K562 (cell line): Measurements from ENCODE around the gene CALML4. TPM values are rescaled to one million over a fixed set of nuclear protein-coding genes. Genes with fewer than 3 reads are reported as not detected.
"Not testable (repeated sequence)": the region's sequence is repeated elsewhere in the genome, so short reads cannot be mapped to it uniquely, and the experiment has no call there.

Experiments
- ATAC-seq: fragments of 200-7000 bp; cut with Tn5 transposase; 3 replicates; pipeline ENCODE4 v1.9.1; 2020; ENCODE audit warnings: moderate library complexity
- BruUV-seq: library from RNA; stranded (reverse); fragments of 400-500 nt; replicated peaks from 2 replicates; lab custom pipeline; 2021; lab: Mats Ljungman, UMichigan
- CTCF ChIA-PET: fragments of 300-600 bp; formaldehyde crosslinking; extraction: SDS; loops from one replicate; lab custom pipeline; 2021; ENCODE audit warnings: low intra/inter-chr PET ratio; lab: Yijun Ruan, JAX
- POLR2A ChIA-PET: fragments of 300-600, 350-650 bp; sonication (Branson Sonifier 250); formaldehyde crosslinking; extraction: SDS; loops from one replicate; lab custom pipeline; 2021; ENCODE audit warnings: antibody characterized with exemption, inconsistent platforms; lab: Yijun Ruan, JAX
- DNase-seq, 4 experiments: peaks; one replicate each; pipeline versions ENCODE4 v3.0.0 to v3.0.0-alpha.2; 2011 to 2018; ENCODE audit warnings: low spot score in 3 of 4, mixed read lengths in 3 of 4; ENCODE audit errors: extremely low read depth in 1 of 4
- FAIRE-seq: peaks from 2 replicates; lab custom pipeline; 2011; peaks lifted over from hg19 to GRCh38; lab: Jason Lieb, UNC
- H2AFZ ChIP-seq: 2 replicates; pipeline ENCODE4 v1.6.0; 2011; ENCODE audit warnings: low read depth, low read length, control low read depth, inconsistent platforms
- H3K27ac ChIP-seq: fragments of 200-600 bp; 3 replicates; pipeline ENCODE4 v1.8.0; 2011; ENCODE audit warnings: low read depth, mild to moderate bottlenecking, control low read depth, inconsistent platforms, low read length, moderate library complexity, mixed read lengths; ENCODE audit errors: extremely low read depth
- H3K27me3 ChIP-seq, 2 experiments: fragments of 300-600 bp in 1 of 2; 2 replicates in 1 of 2; 3 replicates in 1 of 2; pipeline versions ENCODE4 v1.6.0 to v1.8.0; 2011; ENCODE audit warnings: inconsistent platforms in 2 of 2, low read length in 2 of 2, mild to moderate bottlenecking in 1 of 2, mixed read lengths in 1 of 2, moderate library complexity in 1 of 2; ENCODE audit not compliant: control insufficient read depth in 2 of 2, insufficient read depth in 2 of 2
- H3K36me3 ChIP-seq: fragments of 300-600 bp; 3 replicates; pipeline ENCODE4 v1.8.0; 2011; ENCODE audit warnings: mild to moderate bottlenecking, low read length, inconsistent platforms; ENCODE audit not compliant: control insufficient read depth, insufficient read depth
- H3K4me1 ChIP-seq, 2 experiments: fragments of 200-600 bp in 1 of 2; replicated peaks in 1 of 2; 2 replicates in 1 of 2; 3 replicates in 1 of 2; pipeline versions ENCODE4 v1.5.1 to v1.8.0; 2011; ENCODE audit warnings: inconsistent platforms in 2 of 2, low read length in 2 of 2, mild to moderate bottlenecking in 1 of 2, mixed read lengths in 1 of 2, moderate library complexity in 1 of 2; ENCODE audit not compliant: control insufficient read depth in 2 of 2, insufficient read depth in 2 of 2
- H3K4me2 ChIP-seq: 2 replicates; pipeline ENCODE4 v1.6.1; 2011; ENCODE audit warnings: low read length, control low read depth, inconsistent platforms, mixed read lengths; ENCODE audit not compliant: insufficient read depth
- H3K4me3 ChIP-seq: fragments of 200-600 bp; sonication (generic), shearing (Covaris generic); 2 replicates; pipeline ENCODE4 v1.5.1; 2016; ENCODE audit warnings: control low read depth, inconsistent platforms
- H3K79me2 ChIP-seq: fragments of 200-600 bp; 3 replicates; pipeline ENCODE4 v1.8.0; 2011; ENCODE audit warnings: low read length, inconsistent platforms; ENCODE audit not compliant: control insufficient read depth, insufficient read depth
- H3K9ac ChIP-seq, 2 experiments: 2 replicates each; pipeline versions ENCODE4 v1.6.0 to v1.6.1; 2011; ENCODE audit warnings: low read depth in 2 of 2, low read length in 2 of 2, control low read depth in 1 of 2, inconsistent platforms in 1 of 2, mild to moderate bottlenecking in 1 of 2, mixed read lengths in 1 of 2; ENCODE audit not compliant: insufficient read depth in 1 of 2
- H3K9me1 ChIP-seq: one replicate; pipeline ENCODE4 v1.6.0; 2011; ENCODE audit warnings: inconsistent platforms, mild to moderate bottlenecking, low read length, moderate library complexity; ENCODE audit not compliant: control insufficient read depth, insufficient read depth
- H3K9me3 ChIP-seq: replicated peaks from 2 replicates; pipeline ENCODE4 v1.5.1; 2011; ENCODE audit warnings: low read depth, low read length, inconsistent platforms; ENCODE audit not compliant: control insufficient read depth, insufficient read depth
- H4K20me1 ChIP-seq: replicated peaks from 2 replicates; pipeline ENCODE4 v1.6.1; 2011; ENCODE audit warnings: low read length, inconsistent platforms, mixed read lengths; ENCODE audit not compliant: control insufficient read depth, insufficient read depth
- BCOR ChIP-seq: fragments of 450-650 bp; IDR thresholded peaks from 2 replicates; pipeline ENCODE4 v1.6.1; 2016
- C11orf30 ChIP-seq: fragments of 450-650 bp; IDR thresholded peaks from 2 replicates; pipeline ENCODE4 v1.6.1; 2016; ENCODE audit warnings: low read depth, mild to moderate bottlenecking
- ELF2 ChIP-seq: fragments of 250-450 bp; sonication (Bioruptor Pico); IDR thresholded peaks from 2 replicates; pipeline ENCODE4 v1.5.0; 2021; ENCODE audit warnings: mild to moderate bottlenecking
- FUS ChIP-seq: fragments of 200-400 bp; formaldehyde crosslinking; optimal IDR thresholded peaks from 2 replicates; pipeline ENCODE3; 2017; ENCODE audit warnings: low read depth, low read length
- HDAC6 ChIP-seq: IDR thresholded peaks from 2 replicates; pipeline ENCODE4 v1.6.1; 2012; ENCODE audit warnings: low read depth, mild to moderate bottlenecking, control low read depth, inconsistent platforms, low read length, moderate library complexity
- HMGN3 ChIP-seq: IDR thresholded peaks from 2 replicates; pipeline ENCODE4 v1.6.1; 2011; ENCODE audit warnings: borderline replicate concordance, low read depth, mild to moderate bottlenecking, mixed read lengths, low read length; ENCODE audit not compliant: insufficient read length; ENCODE audit errors: extremely low read depth
- IFI16 ChIP-seq: fragments of 250-450 bp; sonication (Bioruptor Pico); IDR thresholded peaks from 2 replicates; pipeline ENCODE4 v2.1.2; 2022; ENCODE audit warnings: mild to moderate bottlenecking, inconsistent platforms
- KHSRP ChIP-seq: fragments of 450-650 bp; IDR thresholded peaks from 2 replicates; pipeline ENCODE4 v1.6.1; 2017
- MAFF ChIP-seq: IDR thresholded peaks from 2 replicates; pipeline ENCODE4 v1.6.1; 2012; ENCODE audit warnings: low read length, improper control_type of control experiment
- MAFG ChIP-seq: fragments of 450-650 bp; conservative IDR thresholded peaks from 2 replicates; pipeline ENCODE4 v1.6.1; 2016; ENCODE audit warnings: missing genetic modification characterization, missing compliant biosample characterization
- MAFK ChIP-seq: IDR thresholded peaks from 2 replicates; pipeline ENCODE4 v1.6.1; 2011; ENCODE audit warnings: low read length, improper control_type of control experiment
- MCM3 ChIP-seq: fragments of 450-650 bp; IDR thresholded peaks from 2 replicates; pipeline ENCODE4 v1.6.1; 2016
- MECOM ChIP-seq: fragments of 250-450 bp; sonication (Bioruptor Pico); IDR thresholded peaks from 2 replicates; pipeline ENCODE4 v1.8.0; 2022; ENCODE audit warnings: inconsistent platforms
- NBN ChIP-seq: fragments of 450-650 bp; IDR thresholded peaks from 2 replicates; pipeline ENCODE4 v1.6.1; 2016; ENCODE audit warnings: low read depth, mild to moderate bottlenecking
- NONO ChIP-seq, 2 experiments: fragments of 200-400 bp in 1 of 2; fragments of 450-650 bp in 1 of 2; formaldehyde crosslinking in 1 of 2; IDR thresholded peaks; 2 replicates each; pipeline ENCODE4 v1.6.1; 2017; ENCODE audit warnings: low read depth in 2 of 2, mild to moderate bottlenecking in 2 of 2, moderate library complexity in 2 of 2, low read length in 1 of 2
- RBM25 ChIP-seq: fragments of 200-400 bp; formaldehyde crosslinking; IDR thresholded peaks from 2 replicates; pipeline ENCODE4 v1.6.1; 2018; ENCODE audit warnings: low read length, low read depth, moderate library complexity; ENCODE audit not compliant: severe bottlenecking
- STAG1 ChIP-seq: sonication (generic); formaldehyde crosslinking; IDR thresholded peaks from 2 replicates; pipeline ENCODE4 v1.5.0; 2020; ENCODE audit warnings: missing genetic modification reagents, borderline replicate concordance
- TCF15 ChIP-seq: fragments of 250-450 bp; sonication (Bioruptor Pico); IDR thresholded peaks from 2 replicates; pipeline ENCODE4 v1.8.0; 2022; ENCODE audit warnings: moderate library complexity, mild to moderate bottlenecking, inconsistent platforms
- ZNF232 ChIP-seq: sonication (generic); formaldehyde crosslinking; IDR thresholded peaks from 2 replicates; pipeline ENCODE4 v1.8.0; 2022; ENCODE audit warnings: mild to moderate bottlenecking, missing genetic modification reagents
- ZNF316 ChIP-seq: fragments of 450-650 bp; IDR thresholded peaks from 2 replicates; pipeline ENCODE4 v1.6.1; 2016
- ZNF41 ChIP-seq: fragments of 250-450 bp; sonication (Bioruptor Pico); conservative IDR thresholded peaks from 2 replicates; pipeline ENCODE4 v1.4.0; 2020; ENCODE audit warnings: mild to moderate bottlenecking
- ZNF75A ChIP-seq: fragments of 450-650 bp; formaldehyde crosslinking; IDR thresholded peaks from 2 replicates; pipeline ENCODE4 v1.4.0; 2020; ENCODE audit warnings: mild to moderate bottlenecking
- WGBS: fragments of 100-300 bp; shearing (Covaris generic); methylation state at CpG from one replicate; pipeline ENCODE4 v1.1.6; 2016; ENCODE audit warnings: low coverage, mixed read lengths; ENCODE audit not compliant: insufficient coverage; ENCODE audit errors: missing lambda C conversion rate; 5-methylcytosine and 5-hydroxymethylcytosine counted together
- in situ Hi-C: fragments of 300-500 bp; cut with MboI; formaldehyde crosslinking; loops from 4 replicates; pipeline ENCODE4 v1.15.0; 2018; ENCODE audit warnings: inconsistent platforms, mixed read lengths
- intact Hi-C: fragments of 100-400 bp; cut with micrococcal nuclease; formaldehyde crosslinking; loops from 2 replicates; pipeline ENCODE4 v1.14.2; 2022
- polyA plus RNA-seq, 8 experiments: library from polyadenylated mRNA; depleted of rRNA in 4 of 8; stranded (reverse) in 5 of 8; unstranded in 3 of 8; fragments of >200 nt; fragmentation: Nextera tagmentation in 2 of 8; fragmentation: Illumina TruSeq in 1 of 8; extraction: Ambion mirVana in 2 of 8; extraction: Trizol in 1 of 8; gene quantifications; 2 replicates each; pipeline versions ENCODE4 v1.2.1 to v1.2.3, GENCODE V29; 2011 to 2014; ENCODE audit warnings: inconsistent platforms in 1 of 8, missing spikeins in 1 of 8
- total RNA-seq, 7 experiments: library from RNA; depleted of rRNA in 6 of 7; stranded (reverse); fragments of >200 nt in 6 of 7; fragmentation: Illumina TruSeq in 2 of 7; extraction: Trizol in 2 of 7; gene quantifications; 2 replicates each; pipeline versions ENCODE4 v1.2.1 to v1.2.3, GENCODE V29; 2011 to 2021; ENCODE audit warnings: low replicate concordance in 1 of 7

Gene CALML4
- total and polyA plus RNA-seq, 9 of the 15 experiments (the other 6 are each of a cell fraction or from before 2014, with no cell fraction given): 2.8 to 30.6 (median 15.5) TPM

GRCh38 chr15:68235022-68235421 lies 29.9 kb upstream of the CALML4 start (continued):
- peak; percentile 63 for TF ChIP-seq ZNF316
- TF ChIP-seq ZNF75A (CRISPR knock-in tag): no peak
- TF ChIP-seq RBM25: peak; percentile 8
- no peak for TF ChIP-seq KHSRP
- no peak for TF ChIP-seq HDAC6
- no peak for TF ChIP-seq STAG1 (CRISPR knock-in tag)
- TF ChIP-seq NONO (IDR thresholded peaks at IDR 0.05; ENCODE audit: low read depth in 2 of 2, low read length in 1 of 2): no peak
- TF ChIP-seq MAFF: no peak
- TF ChIP-seq HMGN3: no peak
- no peak for TF ChIP-seq MCM3
- no peak for TF ChIP-seq TCF15 (CRISPR knock-in tag)
- TF ChIP-seq FUS: no peak
- TF ChIP-seq ZNF232: no peak
- TF ChIP-seq MAFK: no peak
- no peak for TF ChIP-seq MECOM
- 0 out of 2 replicates have a peak, but pooled peaks have one; percentile 30 for TF ChIP-seq BCOR
- no peak for TF ChIP-seq ELF2
- peak; percentile 23; the same call in 1 of the 2 replicates for TF ChIP-seq MAFG (tag)
- TF ChIP-seq IFI16 (CRISPR knock-in tag): no peak
- TF ChIP-seq ZNF41 (CRISPR knock-in tag): no peak
- no peak for TF ChIP-seq NBN
- TF ChIP-seq C11orf30: peak; percentile 47; the same call in 1 of the 2 replicates

GRCh38 chr15:68234520-68234919 lies 29.4 kb upstream of the CALML4 start:
- ATAC-seq, FAIRE-seq, DNase-seq, in situ Hi-C loops, H3K79me2 ChIP-seq, H3K27ac ChIP-seq, H3K4me3 ChIP-seq, H3K27me3 ChIP-seq, H3K36me3 ChIP-seq, intact Hi-C loops, H3K9me1 ChIP-seq, H3K9me3 ChIP-seq, H4K20me1 ChIP-seq, BruUV-seq: not testable (repeated sequence)
- ChIA-PET POLR2A (interaction anchor here (2.2 kb wide), 1 partner anchor 19 kb away, joined by 8 read pairs; no protein-coding TSS in a partner anchor), CTCF (interaction anchor here (0.6 kb wide), 1 partner anchor 641 kb away, joined by 3 read pairs; no protein-coding TSS in a partner anchor)
- WGBS: 73% methylated on average over 9 of the region's 9 CpGs
- H3K4me1 ChIP-seq: peaks cover 20 to 24% of the 10 kb centered on the region in 2 experiments
- H3K9ac ChIP-seq: 0 out of 4 replicates have a peak overlapping the region, but pooled peaks have one; percentile 1
- peak overlapping the region; percentile 71 for H2AFZ ChIP-seq
- H3K4me2 ChIP-seq: peak overlapping the region; percentile 57
